Nephron (organoid): Measurements from ENCODE around the gene FIBP.
A peak's percentile ranks its signal among the peaks of the same experiment; 100 is the strongest.

Experiments used
- H3K27ac Mint-ChIP-seq, 3 experiments: 2 replicates each; pipeline ENCODE4 v1.8.0; 2020; ENCODE audit warnings: mixed read lengths in 3 of 3, mild to moderate bottlenecking in 2 of 3, moderate library complexity in 1 of 3
- H3K27me3 Mint-ChIP-seq: 2 replicates; pipeline ENCODE4 v1.8.0; 2021; ENCODE audit warnings: low read depth, mild to moderate bottlenecking, moderate library complexity, mixed read lengths
- H3K36me3 Mint-ChIP-seq: 2 replicates; pipeline ENCODE4 v1.8.0; 2020; ENCODE audit warnings: low read depth, mixed read lengths
- H3K4me1 Mint-ChIP-seq: 2 replicates; pipeline ENCODE4 v1.8.0; 2020; ENCODE audit warnings: mixed read lengths
- H3K4me3 Mint-ChIP-seq, 3 experiments: 2 replicates each; pipeline ENCODE4 v1.8.0; 2020; ENCODE audit warnings: mild to moderate bottlenecking in 3 of 3, mixed read lengths in 3 of 3, moderate library complexity in 2 of 3
- H3K9me3 Mint-ChIP-seq: 2 replicates; pipeline ENCODE4 v1.8.0; 2020; ENCODE audit warnings: mixed read lengths
- TF ChIP-seq, protein P1 (sequence below), 3 experiments: fragments of 200-600 bp; sonication (generic); IDR thresholded peaks; one replicate each; pipeline ENCODE4 v1.5.0; 2021; ENCODE audit warnings: antibody characterized with exemption in 3 of 3; ENCODE audit not compliant: unreplicated experiment in 3 of 3

Gene FIBP

DNA sequence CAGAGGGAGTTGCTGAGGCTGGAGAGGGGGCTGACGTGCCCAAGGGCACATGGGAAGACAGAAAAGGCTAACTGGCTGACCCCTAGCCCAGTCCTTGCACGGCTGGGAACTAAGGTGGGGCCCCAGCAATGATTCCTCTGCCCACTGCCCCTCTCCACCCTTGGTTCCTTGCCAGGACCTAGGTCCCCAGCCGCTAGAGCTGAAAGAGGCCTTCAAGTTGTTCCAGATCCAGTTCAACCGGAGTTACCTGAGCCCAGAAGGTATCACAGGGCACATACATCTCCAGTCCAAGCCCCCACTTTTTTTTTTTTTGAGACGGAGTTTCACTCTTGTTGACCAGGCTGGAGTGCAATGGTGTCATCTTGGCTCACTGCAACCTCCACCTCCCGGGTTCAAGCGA is 8.2 kb downstream of the FIBP start:
- H3K36me3 Mint-ChIP-seq = peaks cover 16% of the 10 kb centered on the region
- TF ChIP-seq, protein P1, sequence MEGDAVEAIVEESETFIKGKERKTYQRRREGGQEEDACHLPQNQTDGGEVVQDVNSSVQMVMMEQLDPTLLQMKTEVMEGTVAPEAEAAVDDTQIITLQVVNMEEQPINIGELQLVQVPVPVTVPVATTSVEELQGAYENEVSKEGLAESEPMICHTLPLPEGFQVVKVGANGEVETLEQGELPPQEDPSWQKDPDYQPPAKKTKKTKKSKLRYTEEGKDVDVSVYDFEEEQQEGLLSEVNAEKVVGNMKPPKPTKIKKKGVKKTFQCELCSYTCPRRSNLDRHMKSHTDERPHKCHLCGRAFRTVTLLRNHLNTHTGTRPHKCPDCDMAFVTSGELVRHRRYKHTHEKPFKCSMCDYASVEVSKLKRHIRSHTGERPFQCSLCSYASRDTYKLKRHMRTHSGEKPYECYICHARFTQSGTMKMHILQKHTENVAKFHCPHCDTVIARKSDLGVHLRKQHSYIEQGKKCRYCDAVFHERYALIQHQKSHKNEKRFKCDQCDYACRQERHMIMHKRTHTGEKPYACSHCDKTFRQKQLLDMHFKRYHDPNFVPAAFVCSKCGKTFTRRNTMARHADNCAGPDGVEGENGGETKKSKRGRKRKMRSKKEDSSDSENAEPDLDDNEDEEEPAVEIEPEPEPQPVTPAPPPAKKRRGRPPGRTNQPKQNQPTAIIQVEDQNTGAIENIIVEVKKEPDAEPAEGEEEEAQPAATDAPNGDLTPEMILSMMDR (IDR thresholded peaks at IDR 0.05; ENCODE audit: unreplicated experiment in 3 of 3) = no peak
- H3K4me3 Mint-ChIP-seq = no peak overlapping the region
- H3K9me3 Mint-ChIP-seq = no peaks in the 10 kb centered on the region
- no peaks in the 10 kb centered on the region for H3K27me3 Mint-ChIP-seq
- peaks cover 5% of the 10 kb centered on the region for H3K4me1 Mint-ChIP-seq
- no peak overlapping the region for H3K27ac Mint-ChIP-seq

DNA sequence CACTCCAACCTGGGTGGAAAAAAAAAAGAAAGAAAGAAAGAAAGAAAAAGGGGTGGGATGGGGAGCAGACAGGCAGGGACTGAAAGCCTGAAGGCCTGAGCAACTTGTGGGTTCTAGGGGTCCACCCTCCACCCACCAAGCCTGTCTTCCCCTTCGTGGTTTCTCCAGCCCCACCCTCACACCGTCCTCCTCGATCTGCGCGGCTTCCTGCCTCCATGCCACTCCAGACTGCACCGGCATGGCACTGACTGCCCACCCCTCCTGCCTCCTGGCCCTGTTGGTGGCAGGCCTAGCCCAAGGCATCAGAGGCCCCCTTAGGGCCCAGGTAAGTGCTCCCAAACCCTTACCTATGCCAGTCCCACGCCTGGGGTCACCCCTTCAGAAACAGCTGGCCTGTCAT is 8.7 kb downstream of the FIBP start, which contains the start of gene CTSW:
TSS of gene CTSW (plus strand) at position 221 of the 400 bp plus-strand sequence. CDS start at position 239, 18 bp downstream.
- no peak within 1 kb of the TSS for H3K27ac Mint-ChIP-seq
- TF ChIP-seq, protein P1 (IDR thresholded peaks at IDR 0.05; ENCODE audit: unreplicated experiment in 3 of 3) = no peak
- no peaks in the 10 kb centered on the region for H3K9me3 Mint-ChIP-seq
- peaks cover 3% of the 10 kb centered on the region for H3K4me1 Mint-ChIP-seq
- H3K36me3 Mint-ChIP-seq = peaks cover 12% of the 10 kb centered on the region
- H3K4me3 Mint-ChIP-seq = no peak within 1 kb of the TSS
- no peaks in the 10 kb centered on the region for H3K27me3 Mint-ChIP-seq

DNA sequence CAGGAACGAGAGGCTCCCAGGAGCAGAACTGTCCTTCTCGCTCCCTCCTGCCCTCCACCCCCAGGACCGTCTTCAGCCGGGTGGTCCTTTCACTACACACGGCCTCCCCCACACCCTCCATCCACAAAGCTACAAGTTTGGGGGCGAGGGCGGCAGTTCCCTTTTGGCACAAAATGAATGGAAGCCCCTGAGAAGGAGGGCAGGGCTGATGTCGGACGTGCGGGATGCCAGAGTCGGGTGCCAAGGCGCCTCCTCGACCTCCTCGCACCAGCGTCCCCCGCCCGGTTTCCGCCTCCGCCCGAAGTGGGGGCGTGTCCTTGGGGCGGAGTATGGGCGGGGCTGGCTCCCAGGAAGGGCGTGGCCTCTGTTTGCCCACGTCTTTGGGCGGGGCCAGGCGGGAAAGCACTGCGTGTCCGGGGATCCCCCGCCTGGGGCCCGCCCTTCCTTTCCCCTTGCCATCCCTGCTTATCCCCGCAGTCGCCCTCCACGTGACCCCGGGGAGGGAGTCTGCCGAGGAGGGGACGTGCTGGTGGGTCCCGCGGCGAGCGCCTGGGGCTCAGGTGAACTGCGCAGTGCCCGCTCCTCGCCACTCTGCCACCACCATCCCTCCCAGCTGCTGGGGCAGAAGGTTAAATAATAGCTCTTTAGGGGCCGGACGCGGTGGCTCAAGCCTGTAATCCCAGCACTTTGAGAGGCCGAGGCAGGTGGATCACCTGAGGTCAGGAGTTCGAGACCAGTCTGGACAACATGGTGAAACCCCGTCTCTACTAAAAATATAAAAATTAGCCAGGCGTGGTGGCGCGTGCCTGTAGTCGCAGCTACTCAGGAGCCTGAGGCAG is 14.7 kb downstream of the FIBP start:
- Mint-ChIP-seq H3K4me3 (peak overlapping the region; percentile 93 to 100 (median 98)), H3K27me3 (no peaks in the 10 kb centered on the region), H3K9me3 (no peaks in the 10 kb centered on the region), H3K27ac (peak overlapping the region; percentile 86 to 96 (median 93)), H3K4me1 (peaks cover 3% of the 10 kb centered on the region), H3K36me3 (peaks cover 4% of the 10 kb centered on the region)
- TF ChIP-seq, protein P1 (IDR thresholded peaks at IDR 0.05; ENCODE audit: unreplicated experiment in 3 of 3) = no peak

DNA sequence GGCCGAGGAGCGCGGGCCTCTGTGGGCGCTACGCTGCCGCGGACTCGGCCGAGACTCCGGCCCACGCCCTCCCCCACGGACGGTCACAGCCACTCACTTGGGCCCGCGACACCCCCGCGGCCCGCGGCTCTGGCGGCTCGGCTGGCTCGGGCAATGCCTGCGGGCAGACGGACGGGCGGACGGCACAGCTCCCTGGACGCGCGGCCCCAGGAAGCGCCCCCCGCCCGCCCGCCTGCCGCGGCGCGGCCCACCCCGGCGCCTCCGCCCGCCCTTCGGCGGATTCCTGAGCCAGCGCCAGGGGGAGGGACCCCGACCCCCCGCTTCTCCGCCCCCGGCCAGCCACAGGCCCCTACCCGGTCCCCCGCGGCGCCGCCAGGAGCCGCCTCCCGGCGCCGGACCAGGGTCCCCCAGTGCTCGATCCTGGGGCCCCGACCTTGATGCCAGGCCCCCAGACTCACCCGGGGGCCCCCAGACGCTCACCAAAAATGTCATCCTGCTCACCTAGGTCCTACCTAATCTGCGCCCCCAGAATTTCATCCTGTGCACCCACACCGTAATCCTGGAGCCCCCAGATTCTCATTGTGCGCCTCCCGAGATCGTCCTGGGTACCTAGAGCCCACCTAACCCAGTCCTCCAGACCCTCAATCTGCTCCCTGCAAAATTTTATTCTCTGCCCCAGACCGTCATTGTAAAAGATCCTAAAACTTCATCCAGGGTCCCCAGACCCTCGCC is 15.5 kb downstream of the FIBP start, which contains the start of gene EFEMP2:
TSS of gene EFEMP2 (minus strand) at position 215 of the 732 bp plus-strand sequence. CDS start 446 bp downstream, outside the sequence.
- Mint-ChIP-seq H3K4me3 (peak within 1 kb of the TSS; percentile 93 to 100 (median 98)), H3K9me3 (no peaks in the 10 kb centered on the region), H3K4me1 (peaks cover 3% of the 10 kb centered on the region), H3K27ac (peak within 1 kb of the TSS; percentile 86 to 96 (median 93)), H3K27me3 (no peaks in the 10 kb centered on the region), H3K36me3 (peaks cover 10% of the 10 kb centered on the region)
- TF ChIP-seq, protein P1 (IDR thresholded peaks at IDR 0.05; ENCODE audit: unreplicated experiment in 3 of 3) = no peak

DNA sequence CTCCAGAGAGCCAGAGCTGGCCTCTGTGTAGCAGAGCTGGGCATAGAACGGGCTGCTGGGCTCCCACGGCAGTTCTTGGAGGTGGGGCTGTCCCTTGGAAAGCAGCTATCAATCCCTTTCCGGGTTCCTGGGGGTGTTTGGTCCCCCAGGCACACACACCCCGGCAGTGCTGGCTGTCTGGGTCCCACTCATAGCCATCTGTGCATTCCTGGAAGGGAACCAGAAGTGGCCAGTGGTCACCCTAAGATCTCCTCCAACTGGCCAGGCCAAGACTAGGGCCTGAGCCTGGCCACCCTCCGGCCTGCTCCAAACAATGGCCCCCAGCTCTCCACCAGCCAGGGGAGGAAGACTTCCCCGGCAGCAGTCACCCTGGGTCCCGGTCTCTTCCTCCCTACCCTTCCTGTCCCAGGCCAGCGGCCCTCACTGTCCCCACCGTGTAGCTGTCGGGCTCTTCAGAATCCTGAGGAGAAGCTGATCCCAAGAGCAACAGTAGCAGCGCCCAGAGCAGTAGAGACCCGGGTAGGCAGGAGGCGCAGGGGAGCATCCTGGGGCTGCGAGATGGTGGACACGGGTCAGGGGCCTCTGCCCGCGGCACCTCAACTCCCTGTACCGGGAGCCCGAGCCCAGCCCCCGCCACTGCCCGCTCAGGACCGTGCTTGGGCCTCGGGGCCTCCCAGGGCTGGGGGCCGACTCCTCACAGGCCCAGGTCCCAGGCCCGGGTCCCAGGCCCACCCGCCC is 16.3 kb downstream of the FIBP start:
- H3K4me1 Mint-ChIP-seq = peaks cover 3% of the 10 kb centered on the region
- H3K9me3 Mint-ChIP-seq = no peaks in the 10 kb centered on the region
- H3K4me3 Mint-ChIP-seq = peak overlapping the region; percentile 86 to 92 (median 90)
- H3K36me3 Mint-ChIP-seq = peaks cover 18% of the 10 kb centered on the region
- TF ChIP-seq, protein P1 (IDR thresholded peaks at IDR 0.05; ENCODE audit: unreplicated experiment in 3 of 3) = no peak
- no peaks in the 10 kb centered on the region for H3K27me3 Mint-ChIP-seq
- H3K27ac Mint-ChIP-seq = peak overlapping the region; percentile 74 to 93 (median 84)
